ENCODE results near the gene RNF38. TPM values are rescaled to one million over a fixed set of nuclear protein-coding genes. Genes with fewer than 3 reads are reported as not detected.
"Not testable (repeated sequence)": the region's sequence is repeated elsewhere in the genome, so short reads cannot be mapped to it uniquely, and the experiment has no call there.

RNF38 gene
- 10 to 100 TPM; 31.0 to 40.5 TPM for total RNA-seq
- long read RNA-seq, full-length matches to known transcripts, result 2 of 5 reads
- long read RNA-seq, partial matches to known transcripts, result 1 of 5 reads
- long read RNA-seq, other reads (novel, unspliced or antisense), result 2 of 5 reads

DNA sequence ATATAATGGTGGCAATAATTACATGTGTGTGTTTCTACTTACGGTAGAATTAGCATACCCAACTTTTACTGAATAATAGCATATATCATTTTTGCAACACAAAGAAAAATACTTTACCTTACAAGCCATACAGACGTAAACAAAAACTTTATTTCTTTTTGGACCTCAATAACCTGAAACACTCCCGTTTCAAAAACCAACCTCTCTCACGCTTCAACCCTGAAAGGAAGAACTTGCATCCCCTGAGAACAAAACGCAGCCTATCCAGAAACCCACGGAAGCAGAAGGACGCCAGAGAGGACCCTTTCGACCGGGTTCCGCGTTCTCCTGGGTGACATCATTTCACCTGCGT, at the start of gene RNF38:
RNF38 (minus strand) TSS at position 290 of the 352 bp plus-strand sequence; CDS start at position 129, 161 bp downstream.
- DNase-seq (no peak), ATAC-seq (no peak)
- intact Hi-C loops (cut with DNase I, micrococcal nuclease), result no loop called here

DNA sequence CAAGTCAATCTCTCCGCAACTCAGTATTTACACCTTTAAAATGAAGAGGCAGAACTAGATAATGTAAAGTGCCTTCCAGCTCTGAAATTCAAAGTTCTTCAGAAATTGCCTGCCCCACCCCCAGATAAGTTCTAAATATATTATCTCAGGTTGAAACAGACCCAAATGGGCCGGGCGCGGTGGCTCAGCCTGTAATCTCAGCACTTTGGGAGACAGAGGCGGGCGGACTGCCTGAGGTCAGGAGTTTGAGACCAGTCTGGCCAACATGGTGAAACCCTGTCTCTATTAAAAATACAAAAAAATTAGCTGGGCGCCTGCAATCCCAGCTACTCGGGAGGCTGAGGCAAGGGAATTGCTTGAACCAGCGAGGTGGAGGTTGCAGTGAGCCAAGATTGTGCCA, 48.5 kb upstream of the RNF38 start:
- intact Hi-C loops (cut with DNase I, micrococcal nuclease); DNase-seq; ATAC-seq: not testable (repeated sequence)

DNA sequence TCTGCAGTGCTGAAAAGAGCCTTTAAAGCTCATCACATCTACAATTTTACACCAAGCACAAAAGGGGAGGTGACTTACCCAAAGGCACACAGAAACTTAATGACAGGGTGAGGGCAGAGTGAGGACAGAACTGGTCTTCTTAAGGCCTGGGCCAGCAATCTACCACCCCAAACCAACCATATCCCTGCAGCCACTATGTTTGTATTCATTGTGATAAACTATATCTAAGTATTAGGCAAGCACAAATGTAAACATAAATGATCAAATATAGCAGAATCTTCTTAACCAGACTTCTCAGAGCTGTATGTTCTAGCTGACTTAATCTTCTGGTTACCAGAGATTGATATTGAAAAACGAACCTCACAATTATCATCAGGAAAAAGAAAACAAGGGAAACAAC, 47.9 kb upstream of the RNF38 start:
- DNase-seq (no peak), ATAC-seq (no peak)
- intact Hi-C loops (cut with DNase I, micrococcal nuclease), result no loop called here

DNA sequence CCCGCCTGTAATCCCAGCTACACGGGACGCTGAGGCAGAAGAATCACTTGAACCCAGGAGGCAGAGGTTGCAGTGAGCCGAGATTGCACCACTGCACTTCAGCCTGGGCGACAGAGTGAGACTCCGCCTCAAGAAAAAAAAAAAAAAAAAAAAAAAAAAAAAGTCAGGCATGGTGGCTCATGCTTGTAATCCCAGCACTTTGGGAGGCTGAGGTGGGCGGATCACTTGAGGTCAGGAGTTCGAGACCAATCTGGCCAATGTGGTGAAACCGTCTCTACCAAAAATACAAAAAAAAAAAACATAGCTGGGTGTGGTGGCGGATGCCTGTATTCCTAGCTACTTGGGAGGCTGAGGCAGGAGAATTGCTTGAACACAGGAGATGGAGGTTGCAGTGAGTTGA, 46.6 kb upstream of the RNF38 start:
- DNase-seq; ATAC-seq; intact Hi-C loops (cut with DNase I, micrococcal nuclease): not testable (repeated sequence)

DNA sequence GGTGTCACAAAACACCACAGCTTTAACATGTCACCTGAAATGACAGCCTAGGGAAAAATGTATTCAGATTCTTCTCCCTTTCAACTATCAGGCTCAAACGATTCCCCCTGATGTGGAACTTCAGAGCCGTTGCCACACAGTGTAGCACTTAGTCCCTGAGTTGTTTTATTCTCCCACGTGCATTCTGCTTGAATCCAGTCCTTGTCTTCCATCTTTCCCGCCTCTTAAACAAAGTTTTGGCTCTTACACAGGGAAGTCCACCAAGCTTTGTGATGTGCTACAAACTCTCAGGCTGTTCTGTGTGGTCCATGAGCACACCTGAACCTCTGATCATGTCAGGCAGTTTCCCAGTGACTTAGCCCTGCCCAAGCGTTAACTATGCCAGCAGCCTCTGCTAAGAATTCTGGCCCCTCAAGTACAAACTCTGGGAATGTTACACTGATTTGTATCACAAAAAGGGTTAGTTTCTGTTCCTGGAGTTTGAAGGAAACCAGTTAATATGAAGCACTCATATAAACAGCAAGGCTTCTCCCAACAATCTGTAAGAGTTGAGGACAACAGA, 45.8 kb upstream of the RNF38 start:
- intact Hi-C loops (cut with DNase I, micrococcal nuclease), result no loop called here
- ATAC-seq, result peak; percentile 16

DNA sequence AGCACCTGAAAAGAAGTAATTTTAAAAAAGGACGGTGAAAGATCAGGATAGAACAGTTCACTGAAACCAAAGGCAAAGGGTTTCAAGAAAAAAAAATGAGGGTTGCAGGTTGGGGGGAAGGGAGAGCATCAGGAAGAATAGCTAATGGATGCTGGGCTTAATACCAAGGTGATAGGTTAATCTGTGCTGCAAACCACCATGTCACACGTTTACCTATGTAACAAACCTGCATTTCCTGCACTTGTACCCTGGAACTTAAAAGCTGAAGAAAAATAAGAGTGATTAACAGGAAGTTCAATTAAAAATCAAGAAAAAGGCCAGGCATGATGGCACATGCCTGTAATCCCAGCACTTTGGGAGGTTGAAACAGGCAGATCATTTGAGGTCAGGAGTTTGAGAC, 44.1 kb upstream of the RNF38 start:
- intact Hi-C loops (cut with DNase I, micrococcal nuclease), result no loop called here
- DNase-seq (no peak), ATAC-seq (no peak)

More for the DNA sequence above, 45.8 kb upstream of the RNF38 start:
- DNase-seq, result no peak

DNA sequence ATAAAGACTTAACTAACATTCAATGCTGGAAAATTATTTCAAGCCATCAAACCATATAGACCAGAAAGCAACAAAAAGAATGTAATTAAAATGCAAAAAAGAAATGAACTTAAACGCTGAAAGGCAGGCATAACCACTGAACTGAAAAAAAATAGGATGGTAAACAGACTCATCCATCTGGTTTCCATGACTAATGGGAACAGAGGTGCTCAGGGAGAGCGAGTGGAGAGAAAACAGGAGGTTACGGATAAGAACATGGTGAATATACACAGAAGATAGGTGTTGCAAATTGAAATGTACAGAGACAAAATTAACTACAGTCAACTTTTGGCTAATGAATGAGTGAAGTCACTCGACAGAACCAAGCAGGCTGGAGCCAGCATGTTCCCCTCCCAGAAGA, 43.5 kb upstream of the RNF38 start:
- intact Hi-C loops (cut with DNase I, micrococcal nuclease), result no loop called here
- no peak for DNase-seq
- no peak for ATAC-seq

DNA sequence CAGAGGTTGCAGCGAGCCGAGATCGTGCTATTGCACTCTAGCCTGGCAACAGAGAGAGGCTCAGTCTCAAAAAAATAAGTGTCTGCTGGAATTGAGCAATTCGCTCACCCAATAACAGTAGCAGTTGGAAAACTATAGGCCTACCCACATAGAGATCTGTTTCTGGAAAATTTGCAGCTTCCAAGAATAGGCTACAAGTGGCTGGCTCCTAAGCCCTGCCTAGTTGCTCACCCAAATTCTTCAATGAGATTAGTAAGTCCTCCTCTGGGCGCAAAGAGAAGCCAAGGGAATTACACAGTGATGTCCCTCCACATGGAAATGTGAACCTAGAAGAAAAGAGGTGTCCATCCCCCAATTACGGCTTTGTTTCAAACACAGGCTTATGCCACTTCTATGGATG, 42.6 kb upstream of the RNF38 start:
- no peak for DNase-seq
- intact Hi-C loops (cut with DNase I, micrococcal nuclease), result no loop called here
- no peak for ATAC-seq

DNA sequence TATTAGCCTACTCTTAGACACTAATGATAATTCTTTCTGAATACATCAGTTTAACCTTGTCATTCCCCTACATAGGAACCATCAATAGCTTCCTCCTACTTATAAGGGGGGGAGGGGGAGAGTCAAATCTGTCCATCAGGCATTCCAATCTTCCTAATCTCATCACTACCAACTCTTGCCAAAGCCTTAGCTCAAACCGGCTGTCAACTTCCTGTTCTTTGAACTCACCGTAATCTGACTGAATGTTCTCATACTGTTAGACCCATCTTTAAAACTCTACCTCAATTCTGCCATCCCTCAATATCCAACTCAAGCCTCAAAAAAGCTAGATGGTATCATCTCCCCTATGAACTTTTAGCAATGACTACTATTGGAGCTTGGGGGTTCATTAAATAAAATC, 41.9 kb upstream of the RNF38 start:
- intact Hi-C loops (cut with DNase I, micrococcal nuclease), result no loop called here
- ATAC-seq (no peak), DNase-seq (no peak)

DNA sequence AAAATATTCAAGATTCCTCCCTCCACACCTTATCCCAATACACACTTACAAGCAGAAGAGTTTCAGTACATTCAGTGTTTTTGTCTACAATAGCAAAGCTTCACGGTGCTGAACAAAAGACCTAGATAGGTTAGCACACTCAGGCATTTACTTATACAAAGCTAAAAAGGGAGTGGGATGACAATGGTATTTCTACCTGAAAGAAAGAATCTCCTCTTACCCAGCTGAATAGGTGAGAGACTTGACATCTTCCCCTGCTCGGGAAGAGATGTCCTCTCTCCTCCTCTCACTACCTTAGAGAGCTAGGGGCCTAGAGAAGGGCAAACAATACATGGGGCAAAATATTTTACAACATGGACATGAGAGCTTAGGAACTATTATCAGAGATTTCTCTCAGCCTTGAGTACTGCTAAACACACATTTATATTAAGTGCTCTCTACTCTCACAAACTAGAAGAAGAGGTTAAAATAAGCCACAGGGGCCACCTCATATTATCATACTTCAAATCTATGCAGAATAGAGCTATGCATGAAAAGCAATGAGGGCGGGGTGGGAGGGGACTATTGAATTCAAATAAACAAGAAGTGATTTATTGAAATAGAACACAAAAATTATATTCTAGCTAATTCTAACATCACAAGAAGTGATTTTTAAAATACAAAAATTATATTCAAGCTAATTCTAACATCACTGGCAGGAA, 38.6 kb upstream of the RNF38 start:
- DNase-seq (no peak), ATAC-seq (no peak)
- intact Hi-C loops (cut with DNase I, micrococcal nuclease), result no loop called here

DNA sequence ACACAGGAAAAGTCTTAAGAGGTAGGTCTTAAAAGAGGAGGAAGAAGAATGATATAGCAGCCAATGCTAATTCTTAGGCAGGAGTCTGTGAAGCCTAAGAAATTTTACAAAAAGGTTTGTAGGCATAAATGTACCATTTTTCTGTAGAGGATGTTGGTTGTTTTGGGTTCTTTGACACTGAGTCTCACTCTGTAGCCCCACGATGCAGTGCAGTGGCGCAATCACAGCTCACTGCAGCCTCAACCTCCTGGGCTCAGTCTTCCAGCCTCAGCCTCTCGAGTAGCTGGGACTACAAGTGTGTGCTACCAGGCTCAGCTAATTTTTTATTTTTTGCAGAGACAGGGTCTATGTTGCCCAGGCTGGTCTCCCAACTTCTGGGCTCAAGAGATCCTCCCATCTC, 37.7 kb upstream of the RNF38 start:
- intact Hi-C loops (cut with DNase I, micrococcal nuclease), result no loop called here
- DNase-seq (no peak), ATAC-seq (no peak)

DNA sequence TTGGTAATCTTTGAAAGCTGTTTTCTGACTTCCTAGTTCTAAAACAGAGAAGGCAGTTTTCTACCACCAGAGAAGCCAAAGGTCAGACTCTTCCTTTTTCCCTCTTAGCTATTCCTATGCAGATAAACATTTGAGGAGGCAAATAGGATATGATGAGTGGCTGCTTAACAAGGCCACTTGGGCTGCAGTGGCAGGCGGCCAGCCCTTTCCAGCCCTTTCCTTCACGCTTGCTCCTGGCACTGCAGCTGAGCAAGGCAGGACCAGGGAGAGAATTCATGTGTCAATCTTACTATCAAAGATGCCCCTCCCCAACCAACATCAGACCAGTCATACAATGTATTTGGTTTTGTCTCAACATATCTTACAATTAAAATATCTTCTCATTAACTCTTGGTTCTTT, 36.8 kb upstream of the RNF38 start:
- intact Hi-C loops (cut with DNase I, micrococcal nuclease), result no loop called here
- DNase-seq (no peak), ATAC-seq (peak; percentile 11)

DNA sequence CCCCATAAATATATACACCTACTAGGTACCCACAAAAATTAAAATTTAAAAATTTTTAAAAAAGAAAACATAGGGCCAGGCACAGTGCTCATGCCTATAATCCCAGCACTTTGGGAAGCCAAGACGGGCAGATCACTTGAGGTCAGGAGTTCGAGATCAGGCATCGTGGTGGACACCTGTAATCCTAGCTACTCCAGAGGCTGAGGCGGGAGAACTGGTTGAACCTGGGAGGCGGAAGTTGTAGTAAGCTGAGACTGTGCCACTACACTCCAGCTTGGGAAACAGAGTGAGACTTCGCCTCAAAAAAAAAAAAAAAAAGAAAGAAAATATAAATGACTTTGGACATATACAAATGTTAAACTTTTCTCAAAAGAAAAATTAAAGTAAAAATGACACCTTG, 33.3 kb upstream of the RNF38 start:
- DNase-seq (no peak), ATAC-seq (peak; percentile 42)
- intact Hi-C loops (cut with DNase I, micrococcal nuclease), result no loop called here

DNA sequence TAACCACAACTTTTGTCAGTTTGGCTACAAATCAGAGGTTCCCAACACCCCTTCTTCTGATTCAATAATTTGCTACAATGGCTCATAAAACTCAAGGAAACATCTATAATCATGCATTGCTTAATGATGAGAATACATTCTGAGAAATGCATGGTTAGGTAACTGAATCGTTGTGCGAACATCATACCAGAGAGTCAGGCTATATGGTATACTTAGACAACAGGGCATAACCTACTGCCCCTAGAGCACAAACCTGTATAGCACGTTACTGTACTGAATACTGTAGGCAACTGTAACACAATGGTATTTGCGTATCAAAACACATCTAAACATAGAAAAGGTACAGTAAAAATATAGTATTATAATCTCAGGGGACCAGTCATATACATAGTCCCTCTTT, 31.0 kb upstream of the RNF38 start:
- DNase-seq (no peak), ATAC-seq (no peak)
- intact Hi-C loops (cut with DNase I, micrococcal nuclease), result no loop called here

DNA sequence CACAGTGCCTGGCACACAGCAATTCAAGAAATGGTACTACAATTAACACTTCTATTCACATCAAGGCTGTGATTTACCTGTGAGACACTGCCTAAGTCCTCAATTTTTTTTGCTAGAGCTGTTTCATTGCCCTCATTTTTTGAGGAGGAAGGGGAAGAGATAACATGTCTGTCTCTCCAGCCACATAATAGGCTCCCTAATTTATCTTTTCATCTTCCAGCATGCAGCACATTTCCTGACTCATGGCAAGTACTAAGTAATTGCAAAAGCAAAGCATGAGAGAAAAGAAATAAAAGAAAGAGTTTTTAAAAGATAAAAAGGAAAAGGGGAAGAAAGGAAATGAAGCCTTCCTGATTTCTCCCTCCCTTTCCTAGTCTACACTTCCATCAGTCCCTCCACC, 26.9 kb upstream of the RNF38 start:
- DNase-seq (no peak), ATAC-seq (no peak)
- intact Hi-C loops (cut with DNase I, micrococcal nuclease), result no loop called here

DNA sequence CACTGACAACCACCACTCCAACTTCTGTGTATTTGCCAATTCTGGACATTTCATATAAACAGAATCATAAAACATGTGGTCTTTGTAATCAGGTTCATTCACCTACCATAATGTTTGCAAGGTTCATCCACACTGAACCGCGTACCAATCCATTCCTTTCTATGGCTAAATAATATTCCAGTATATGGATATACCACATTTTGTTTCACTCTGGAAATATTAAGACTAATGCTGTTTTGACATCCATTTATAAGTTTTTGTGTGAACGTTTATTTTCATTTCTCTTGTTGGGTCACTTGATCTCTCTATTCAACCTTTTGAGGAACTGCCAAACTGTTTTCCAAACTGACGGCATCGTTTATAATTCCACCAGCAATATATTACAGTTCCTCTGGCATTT, 26.3 kb upstream of the RNF38 start:
- ATAC-seq (no peak), DNase-seq (no peak)
- intact Hi-C loops (cut with DNase I, micrococcal nuclease), result no loop called here

DNA sequence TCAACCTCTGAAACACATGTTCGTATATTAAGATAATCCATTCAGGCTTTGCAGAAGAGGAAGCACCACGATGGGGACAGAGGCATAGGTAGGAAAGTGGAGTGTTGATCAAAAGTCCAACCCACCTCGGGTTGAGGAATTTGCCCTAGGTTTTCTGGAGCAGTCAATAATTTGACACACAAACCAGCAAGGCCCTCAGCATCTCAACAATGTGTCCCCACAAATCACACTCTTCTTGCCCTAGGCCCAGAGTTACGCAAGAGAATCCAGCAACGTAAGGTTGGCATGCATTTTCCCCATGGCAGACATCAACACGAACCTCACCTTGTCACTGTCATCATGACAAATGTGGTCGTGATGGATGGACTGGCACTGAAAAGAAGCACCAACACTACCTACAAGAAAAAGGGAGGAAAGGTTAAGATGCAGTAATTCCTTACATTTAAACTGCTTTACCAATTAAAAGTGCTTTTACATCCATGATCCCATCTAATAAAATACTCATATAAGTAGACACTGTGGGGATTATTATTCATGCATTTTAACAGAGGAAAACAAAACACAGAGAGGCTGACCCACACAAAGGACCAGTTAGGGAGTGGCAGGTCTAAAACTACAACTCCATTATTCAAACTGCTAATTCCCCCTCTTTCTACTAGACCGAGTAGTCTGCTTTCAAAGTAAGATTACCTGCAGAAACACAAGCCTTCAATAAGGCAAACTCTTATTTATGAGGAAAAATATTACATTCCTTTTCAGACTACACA, 24.4 kb upstream of the RNF38 start:
- no peak for DNase-seq
- intact Hi-C loops (cut with DNase I, micrococcal nuclease), result no loop called here
- no peak for ATAC-seq

DNA sequence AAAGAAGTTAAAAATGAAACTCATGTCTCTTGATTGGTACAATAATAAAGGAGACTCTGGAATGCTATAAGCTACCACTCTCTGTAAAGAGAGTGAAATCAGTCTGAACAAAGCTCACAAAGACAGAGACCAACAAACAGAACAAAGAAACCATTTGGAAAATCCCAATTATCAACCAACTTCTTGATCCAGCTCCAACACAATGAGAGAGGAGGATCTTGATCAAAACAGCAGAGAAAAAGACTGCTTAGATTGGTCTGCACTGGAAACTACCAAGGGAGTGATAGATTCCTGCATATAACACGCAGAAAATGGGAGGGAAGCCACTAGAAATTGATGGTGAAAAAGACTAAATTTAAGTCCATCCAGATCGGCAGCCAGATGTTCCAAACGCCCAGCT, 23.1 kb upstream of the RNF38 start:
- no peak for DNase-seq
- intact Hi-C loops (cut with DNase I, micrococcal nuclease), result no loop called here
- ATAC-seq, result no peak

DNA sequence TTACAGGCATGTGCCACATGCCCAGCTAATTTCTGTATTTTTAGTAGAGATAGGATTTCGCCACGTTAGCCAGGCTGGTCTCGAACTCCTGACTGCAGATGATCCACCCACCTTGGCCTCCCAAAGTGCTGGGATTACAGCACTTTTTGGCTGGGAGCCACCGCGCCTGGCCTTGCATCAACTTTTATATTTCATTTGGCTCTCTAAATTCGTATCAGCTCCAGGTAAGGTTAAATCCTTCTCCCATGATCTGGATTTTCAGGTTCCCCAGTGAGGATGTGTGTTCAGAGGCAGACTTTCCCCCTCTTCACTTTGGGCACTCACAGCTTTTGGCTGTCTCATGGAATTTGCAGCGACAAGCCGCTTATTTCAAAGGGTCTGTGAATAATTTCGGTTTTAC, 16.8 kb upstream of the RNF38 start:
- ATAC-seq (no peak), DNase-seq (no peak)
- intact Hi-C loops (cut with DNase I, micrococcal nuclease), result no loop called here

DNA sequence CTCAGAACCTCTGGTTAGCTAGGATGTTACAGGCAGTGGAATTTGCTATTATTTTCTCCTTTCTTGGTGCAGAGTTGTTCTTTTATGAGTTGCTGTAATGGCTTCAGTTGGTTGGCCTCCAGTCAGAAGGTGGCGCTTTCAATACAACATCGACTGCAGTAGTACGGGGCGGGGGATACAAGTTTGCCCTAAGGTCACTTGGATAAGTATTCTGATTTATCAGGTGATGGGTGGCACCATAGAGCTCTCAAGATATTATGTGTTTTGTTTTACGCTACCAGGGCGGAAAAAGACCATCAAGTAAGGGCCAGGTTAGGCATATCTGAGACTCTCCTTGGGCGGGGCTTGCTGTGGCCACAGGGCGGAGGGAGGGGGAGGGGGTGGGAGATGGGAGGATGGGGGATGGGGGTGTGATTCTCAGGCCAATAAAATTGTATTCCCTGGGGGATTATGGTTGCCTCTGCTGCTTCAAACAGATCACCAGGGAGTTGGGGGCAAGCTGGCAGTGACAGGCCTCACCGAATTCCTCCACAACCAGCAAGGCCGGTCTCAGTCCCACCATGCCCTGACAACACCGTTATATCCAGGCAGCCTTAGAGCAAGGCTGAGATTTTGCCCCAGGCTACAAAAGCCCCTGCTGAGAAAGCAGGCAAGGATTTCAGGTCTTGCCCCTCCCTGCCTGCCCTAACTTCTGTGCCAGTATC, 15.9 kb upstream of the RNF38 start:
- intact Hi-C loops (cut with DNase I, micrococcal nuclease), result no loop called here
- DNase-seq, result no peak
- no peak for ATAC-seq
